GM10266 (cell line): ENCODE results near the gene NIPAL4.

Experiments used
- DNase-seq: peaks from one replicate; pipeline ENCODE4 v3.0.0; 2012; ENCODE audit errors: extremely low spot score
- CTCF ChIP-seq: IDR thresholded peaks from 2 replicates; pipeline ENCODE4 v1.5.1; 2012; ENCODE audit warnings: mild to moderate bottlenecking, low read depth; ENCODE audit not compliant: control insufficient read depth, insufficient read depth; ENCODE audit errors: missing control alignments

Gene NIPAL4

GRCh38 chr5:157506981-157507780 is 47.2 kb downstream of the NIPAL4 start:
- DNase-seq: no peak
- TF ChIP-seq CTCF: no peak

GRCh38 chr5:157509093-157509492 is 49.1 kb downstream of the NIPAL4 start:
- no peak for TF ChIP-seq CTCF
- DNase-seq: no peak

GRCh38 chr5:157509587-157509986 is 49.6 kb downstream of the NIPAL4 start:
- no peak for TF ChIP-seq CTCF
- DNase-seq: no peak

- TF ChIP-seq CTCF: no peak
- no peak for DNase-seq
Observed at GRCh38 chr5:157510682-157511081, 50.7 kb downstream of the NIPAL4 start.

GRCh38 chr5:157511651-157512644 is 51.9 kb downstream of the NIPAL4 start:
- DNase-seq: no peak
- TF ChIP-seq CTCF: no peak

- no peak for TF ChIP-seq CTCF
- DNase-seq: no peak
Observed at GRCh38 chr5:157513182-157513581, 53.2 kb downstream of the NIPAL4 start.
